RWPE2 (cell line): ENCODE results near the gene MYO1F.

ENCODE experiments used
- ATAC-seq: fragments of 200-7000 bp; cut with Tn5 transposase; 3 replicates; pipeline ENCODE4 v1.9.1; 2021; ENCODE audit warnings: low read depth
- DNase-seq: peaks from one replicate; pipeline ENCODE4 v3.0.0-alpha.2; 2020; ENCODE audit warnings: low spot score
- H3K27ac ChIP-seq: fragments of 450-650 bp; 2 replicates; pipeline ENCODE4 v1.5.1; 2017; ENCODE audit warnings: mild to moderate bottlenecking; ENCODE audit not compliant: poor library complexity, severe bottlenecking
- H3K27me3 ChIP-seq: fragments of 250-450 bp; sonication (Bioruptor Pico); 2 replicates; pipeline ENCODE4 v1.5.1; 2021; ENCODE audit warnings: mild to moderate bottlenecking, moderate library complexity; ENCODE audit not compliant: insufficient read depth, poor library complexity, severe bottlenecking
- H3K36me3 ChIP-seq: fragments of 250-450 bp; sonication (Bioruptor Pico); 2 replicates; pipeline ENCODE4 v1.5.1; 2020; ENCODE audit warnings: low read depth, mild to moderate bottlenecking, moderate library complexity
- H3K4me1 ChIP-seq: fragments of 250-450 bp; sonication (Bioruptor Pico); 2 replicates; pipeline ENCODE4 v1.5.1; 2021; ENCODE audit warnings: mild to moderate bottlenecking, moderate library complexity; ENCODE audit not compliant: insufficient read depth, poor library complexity, severe bottlenecking
- H3K4me3 ChIP-seq: fragments of 250-450 bp; sonication (Bioruptor Pico); 2 replicates; pipeline ENCODE4 v1.5.1; 2021; ENCODE audit warnings: mild to moderate bottlenecking, moderate library complexity; ENCODE audit not compliant: severe bottlenecking
- H3K9me3 ChIP-seq: fragments of 250-450 bp; sonication (Bioruptor Pico); 2 replicates; pipeline ENCODE4 v1.5.1; 2021; ENCODE audit warnings: mild to moderate bottlenecking, moderate library complexity; ENCODE audit not compliant: severe bottlenecking
- TF ChIP-seq, protein P1 (sequence below): fragments of 450-650 bp; IDR thresholded peaks from one replicate; pipeline ENCODE4 v1.5.1; 2017; ENCODE audit warnings: mild to moderate bottlenecking, moderate library complexity; ENCODE audit not compliant: poor library complexity, severe bottlenecking

The MYO1F gene

DNA sequence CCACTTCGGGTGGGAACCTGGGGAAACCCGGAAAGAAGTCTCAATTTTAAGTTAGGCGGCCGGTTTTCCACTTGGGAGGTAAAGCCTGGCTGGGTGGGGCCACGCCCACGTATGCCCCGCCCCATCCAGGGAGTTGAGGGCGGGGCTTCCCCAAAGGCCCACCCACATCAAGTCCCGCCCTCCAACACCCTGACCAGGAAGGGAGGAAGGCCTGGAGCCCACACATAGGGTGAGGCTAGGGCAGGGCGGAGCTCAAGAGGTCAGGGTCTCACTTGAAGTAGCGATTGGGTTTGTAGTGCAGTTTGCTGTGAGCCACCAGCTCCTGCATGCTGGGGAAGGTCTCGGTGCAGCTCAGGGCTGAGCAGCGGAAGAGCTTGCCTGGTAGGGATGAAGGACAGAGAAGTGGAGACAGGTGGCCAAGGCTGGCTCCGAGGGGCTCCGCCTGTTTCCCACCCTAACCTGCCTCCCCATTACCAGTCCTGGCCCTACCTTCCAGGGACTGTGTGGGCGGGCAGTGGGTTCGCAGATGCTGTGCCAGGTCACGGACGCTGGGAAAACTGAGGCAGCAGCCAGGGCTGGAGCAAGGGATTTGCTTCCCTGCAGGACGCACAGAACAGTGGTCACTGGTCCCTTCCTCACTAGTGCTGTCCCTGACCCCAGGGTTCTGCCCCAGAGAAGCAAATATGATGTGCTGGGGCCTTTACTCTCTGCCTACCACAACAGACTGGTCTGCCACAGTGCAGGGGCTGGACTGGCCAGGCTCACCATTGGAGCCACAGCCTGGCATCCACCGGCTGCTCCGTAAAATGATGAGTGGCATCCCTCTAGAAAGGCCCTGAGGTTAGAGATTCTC lies 64.9 kb downstream of the MYO1F start:
- ATAC-seq (no peak), DNase-seq (no peak)
- TF ChIP-seq, protein P1, sequence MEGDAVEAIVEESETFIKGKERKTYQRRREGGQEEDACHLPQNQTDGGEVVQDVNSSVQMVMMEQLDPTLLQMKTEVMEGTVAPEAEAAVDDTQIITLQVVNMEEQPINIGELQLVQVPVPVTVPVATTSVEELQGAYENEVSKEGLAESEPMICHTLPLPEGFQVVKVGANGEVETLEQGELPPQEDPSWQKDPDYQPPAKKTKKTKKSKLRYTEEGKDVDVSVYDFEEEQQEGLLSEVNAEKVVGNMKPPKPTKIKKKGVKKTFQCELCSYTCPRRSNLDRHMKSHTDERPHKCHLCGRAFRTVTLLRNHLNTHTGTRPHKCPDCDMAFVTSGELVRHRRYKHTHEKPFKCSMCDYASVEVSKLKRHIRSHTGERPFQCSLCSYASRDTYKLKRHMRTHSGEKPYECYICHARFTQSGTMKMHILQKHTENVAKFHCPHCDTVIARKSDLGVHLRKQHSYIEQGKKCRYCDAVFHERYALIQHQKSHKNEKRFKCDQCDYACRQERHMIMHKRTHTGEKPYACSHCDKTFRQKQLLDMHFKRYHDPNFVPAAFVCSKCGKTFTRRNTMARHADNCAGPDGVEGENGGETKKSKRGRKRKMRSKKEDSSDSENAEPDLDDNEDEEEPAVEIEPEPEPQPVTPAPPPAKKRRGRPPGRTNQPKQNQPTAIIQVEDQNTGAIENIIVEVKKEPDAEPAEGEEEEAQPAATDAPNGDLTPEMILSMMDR, result no peak
- Histone ChIP-seq H3K27ac (peak overlapping the region; percentile 77), H3K9me3 (no peaks in the 10 kb centered on the region), H3K4me1 (peaks cover 4% of the 10 kb centered on the region), H3K27me3 (no peaks in the 10 kb centered on the region), H3K4me3 (no peak overlapping the region), H3K36me3 (peaks cover 4% of the 10 kb centered on the region; the same call in 1 of the 2 replicates)

GRCh38 chr19:8511573-8512101 lies 65.6 kb downstream of the MYO1F start:
- H3K4me3 ChIP-seq, result no peak overlapping the region
- H3K4me1 ChIP-seq, result peaks cover 4% of the 10 kb centered on the region
- no peaks in the 10 kb centered on the region for H3K9me3 ChIP-seq
- TF ChIP-seq, protein P1, result no peak
- H3K36me3 ChIP-seq, result peaks cover 4% of the 10 kb centered on the region; the same call in 1 of the 2 replicates
- no peak overlapping the region for H3K27ac ChIP-seq
- DNase-seq, result no peak
- no peaks in the 10 kb centered on the region for H3K27me3 ChIP-seq
- no peak for ATAC-seq

DNA sequence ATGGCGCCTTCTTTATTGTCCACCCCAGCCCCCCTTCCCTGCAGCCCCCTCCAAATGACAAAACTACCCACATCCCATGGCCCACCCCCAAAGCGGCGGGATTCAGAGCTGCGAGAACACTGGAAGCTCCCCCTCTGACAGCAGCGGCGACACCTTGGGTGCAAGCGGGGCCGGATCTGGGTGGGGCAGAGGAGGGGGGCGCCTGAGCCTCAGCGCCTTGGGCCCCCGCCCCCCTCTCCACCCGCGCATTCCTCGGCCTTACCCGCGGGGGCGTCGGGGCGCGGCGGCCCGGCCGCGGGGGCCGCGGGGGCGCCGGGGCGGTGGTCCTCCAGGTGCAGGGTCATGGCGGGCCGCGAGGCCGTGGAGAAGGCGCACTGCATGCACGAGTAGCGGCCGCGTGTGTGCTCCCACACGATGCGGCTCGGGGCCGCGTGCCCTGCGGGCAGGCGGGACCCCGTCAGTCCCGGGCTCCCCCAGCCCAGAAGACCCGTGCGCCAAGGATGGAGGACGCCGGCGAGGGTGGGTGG lies 66.6 kb downstream of the MYO1F start:
- ATAC-seq, result no peak
- H3K4me3 ChIP-seq, result no peak overlapping the region
- peaks cover 4% of the 10 kb centered on the region; the same call in 1 of the 2 replicates for H3K36me3 ChIP-seq
- no peak overlapping the region for H3K27ac ChIP-seq
- no peak for DNase-seq
- H3K4me1 ChIP-seq, result peaks cover 4% of the 10 kb centered on the region
- TF ChIP-seq, protein P1, result no peak
- H3K9me3 ChIP-seq, result no peaks in the 10 kb centered on the region
- H3K27me3 ChIP-seq, result no peaks in the 10 kb centered on the region

DNA sequence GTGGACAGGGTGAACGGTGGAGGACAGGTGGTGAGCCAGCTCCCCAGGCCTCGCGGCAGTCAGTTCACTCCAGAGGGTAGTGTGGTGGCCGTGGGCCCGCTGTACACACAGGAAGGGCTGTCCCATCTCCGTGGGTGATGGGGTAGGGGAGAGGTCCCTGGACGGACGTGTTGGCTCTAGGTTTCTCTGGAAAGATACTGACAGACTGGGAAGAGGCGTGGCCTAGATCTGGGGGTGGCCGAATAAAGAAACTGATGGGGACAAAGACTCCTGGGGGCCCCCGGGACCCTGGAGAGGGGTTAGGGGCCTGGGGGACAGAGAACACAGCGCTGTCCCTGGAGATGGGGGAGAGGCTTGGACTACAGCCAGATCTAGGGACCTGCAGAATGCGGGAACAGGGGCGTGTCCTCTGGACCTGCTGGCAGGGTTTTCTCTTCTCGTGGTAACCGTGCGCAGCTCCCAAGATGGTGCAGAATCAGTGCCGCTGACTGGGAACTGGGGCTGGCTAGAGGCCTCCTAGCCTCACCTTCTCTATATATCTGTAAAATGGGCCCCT lies 70.8 kb downstream of the MYO1F start:
- TF ChIP-seq, protein P1, result peak; percentile 61
- Histone ChIP-seq H3K4me1 (no peaks in the 10 kb centered on the region), H3K9me3 (no peaks in the 10 kb centered on the region), H3K4me3 (peak overlapping the region; percentile 36), H3K36me3 (peaks cover 4% of the 10 kb centered on the region; the same call in 1 of the 2 replicates), H3K27me3 (no peaks in the 10 kb centered on the region), H3K27ac (no peak overlapping the region)
- DNase-seq (no peak), ATAC-seq (no peak; the same call in 2 of the 3 replicates)
